HG02678 (cell line): ENCODE data around the gene AAMP.
"Not testable (repeated sequence)": the region's sequence is repeated elsewhere in the genome, so short reads cannot be mapped to it uniquely, and the experiment has no call there.

Experiments
- ATAC-seq: cut with Tn5 transposase; IDR thresholded peaks from one replicate; pipeline ENCODE4 v1.9.1; 2021; ENCODE audit warnings: mild to moderate bottlenecking, moderate library complexity; ENCODE audit not compliant: unreplicated experiment

The AAMP gene

DNA sequence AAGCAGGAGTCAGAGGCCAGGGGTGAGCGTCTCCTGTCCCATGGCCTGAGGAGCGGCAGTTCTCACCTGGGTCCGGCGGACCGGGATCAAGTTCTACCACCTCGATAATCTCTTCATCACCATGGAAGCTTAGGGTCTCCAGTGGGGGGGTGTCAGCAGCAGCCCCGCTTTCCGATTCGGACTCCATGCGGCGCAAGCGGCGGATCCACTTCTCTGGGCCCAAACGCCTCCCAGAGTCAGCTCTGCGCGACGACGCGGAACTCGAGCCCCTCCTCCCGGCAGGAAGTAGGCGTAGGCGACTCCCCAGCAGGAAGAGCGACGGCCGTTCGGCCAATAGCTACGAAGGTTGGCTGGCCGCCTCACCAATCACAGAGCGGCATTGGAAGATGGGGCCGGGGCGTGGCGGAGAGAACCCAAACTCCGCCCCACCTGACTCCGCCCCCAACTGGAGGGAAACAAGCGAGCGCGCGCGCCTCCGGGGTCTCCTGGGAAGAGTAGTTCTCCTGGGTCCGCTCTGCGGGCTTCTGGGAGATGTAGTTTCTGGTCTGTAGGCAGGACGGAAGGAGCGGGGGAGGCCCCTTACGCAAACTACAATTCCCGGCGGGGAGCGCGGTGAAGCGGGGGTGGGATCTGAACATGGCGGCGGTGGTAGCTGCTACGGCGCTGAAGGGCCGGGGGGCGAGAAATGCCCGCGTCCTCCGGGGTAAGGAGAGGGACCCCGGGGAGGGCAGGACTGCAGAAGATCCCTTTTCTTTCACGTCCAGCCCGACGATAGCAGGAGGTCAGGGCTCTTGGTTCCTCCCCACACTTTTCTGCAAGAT, at the start of gene AAMP, which contains the start of gene PNKD:
Gene AAMP (minus strand): TSS at position 238 of the 821 bp plus-strand sequence. CDS start 51 bp downstream, at position 187.
Gene PNKD (plus strand): TSS at position 620 of the 821 bp plus-strand sequence. CDS start 17 bp downstream, at position 637.
- peak; percentile 92 for ATAC-seq

DNA sequence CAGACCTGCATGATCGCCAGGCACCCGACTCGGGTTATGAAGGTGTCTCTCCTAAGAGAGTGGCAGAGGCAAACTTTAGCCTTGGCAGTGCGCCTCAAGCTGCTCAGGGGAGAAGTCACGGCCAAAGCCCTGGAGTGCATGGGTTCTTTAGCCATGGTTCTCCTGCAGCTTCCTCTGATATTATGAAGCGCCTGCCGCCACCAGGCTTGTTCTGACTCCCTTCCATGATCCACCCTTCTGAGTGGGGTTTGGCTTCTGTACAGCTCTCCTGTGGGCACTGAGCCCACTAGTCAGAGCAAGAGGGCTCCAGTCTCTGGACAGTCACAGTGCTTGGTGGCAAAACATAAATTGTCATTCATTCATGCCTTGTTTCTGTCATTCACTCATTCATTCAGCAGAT, 48.3 kb upstream of the AAMP start:
- ATAC-seq: no peak

GRCh38 chr2:218317835-218318234, 47.9 kb upstream of the AAMP start:
- no peak for ATAC-seq

DNA sequence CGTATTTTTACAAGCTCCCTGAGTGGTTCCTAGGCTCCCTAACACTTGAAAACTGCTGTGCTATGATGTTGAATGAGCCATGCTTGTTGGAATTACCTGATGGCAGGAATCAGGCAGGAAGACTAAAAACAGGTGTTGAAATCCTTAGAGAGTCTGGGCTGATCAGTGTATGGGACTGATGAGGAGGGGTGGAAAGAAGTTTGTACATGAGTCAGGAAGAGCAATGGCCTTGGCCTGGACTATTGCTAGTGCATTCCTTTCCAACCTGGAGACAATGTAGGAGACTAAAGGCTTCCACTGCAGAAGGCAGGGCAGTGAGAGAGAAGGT, 47.3 kb upstream of the AAMP start:
- ATAC-seq: no peak

- ATAC-seq: no peak
Measured at GRCh38 chr2:218315397-218315796, 45.5 kb upstream of the AAMP start.

GRCh38 chr2:218314764-218315163, 44.8 kb upstream of the AAMP start:
- not testable (repeated sequence) for ATAC-seq

- ATAC-seq: no peak
Measured at GRCh38 chr2:218313356-218313755, 43.4 kb upstream of the AAMP start.

- no peak for ATAC-seq
Measured at GRCh38 chr2:218312267-218312756, 42.4 kb upstream of the AAMP start.

DNA sequence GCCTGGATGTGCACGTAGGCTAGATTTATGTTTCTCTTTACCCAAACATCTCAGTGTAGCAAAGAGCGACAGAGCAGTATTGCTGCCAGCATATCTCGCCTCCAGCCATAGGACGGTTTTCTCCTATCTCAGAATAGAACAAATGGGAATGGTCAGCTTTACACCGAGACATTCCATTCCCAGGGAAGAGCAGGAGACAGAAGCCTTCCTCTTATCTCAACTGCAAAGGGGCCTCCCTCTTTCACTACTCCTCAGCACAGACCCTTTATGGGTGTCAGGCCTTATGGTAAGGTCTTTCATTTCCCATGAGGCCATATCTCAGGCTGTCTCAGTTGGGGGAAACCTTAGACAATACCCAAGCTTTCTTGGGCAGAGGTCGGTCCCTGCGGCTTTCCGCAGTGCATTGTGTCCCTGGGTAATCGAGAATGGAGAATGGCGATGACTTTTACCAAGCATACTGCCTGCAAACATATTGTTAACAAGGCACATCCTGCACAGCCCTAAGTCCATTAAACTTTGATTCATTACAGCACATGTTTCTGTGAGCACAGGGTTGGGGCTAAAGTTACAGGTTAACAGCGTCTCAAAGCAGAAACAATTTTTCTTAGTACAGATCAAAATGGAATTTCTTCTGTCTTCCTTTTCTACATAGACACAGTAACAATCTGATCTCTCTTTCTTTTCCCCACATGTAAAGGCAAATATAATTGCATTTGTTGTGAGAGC, 41.8 kb upstream of the AAMP start:
- ATAC-seq: not testable (repeated sequence)

- ATAC-seq: no peak
Measured at GRCh38 chr2:218310853-218311540, 41.1 kb upstream of the AAMP start.

GRCh38 chr2:218307415-218308090, 37.6 kb upstream of the AAMP start:
- no peak for ATAC-seq

- ATAC-seq: no peak
Measured at GRCh38 chr2:218306184-218306920, 36.4 kb upstream of the AAMP start.

GRCh38 chr2:218305383-218305782, 35.4 kb upstream of the AAMP start:
- no peak for ATAC-seq

- no peak for ATAC-seq
Measured at GRCh38 chr2:218301176-218301819, 31.4 kb upstream of the AAMP start.

DNA sequence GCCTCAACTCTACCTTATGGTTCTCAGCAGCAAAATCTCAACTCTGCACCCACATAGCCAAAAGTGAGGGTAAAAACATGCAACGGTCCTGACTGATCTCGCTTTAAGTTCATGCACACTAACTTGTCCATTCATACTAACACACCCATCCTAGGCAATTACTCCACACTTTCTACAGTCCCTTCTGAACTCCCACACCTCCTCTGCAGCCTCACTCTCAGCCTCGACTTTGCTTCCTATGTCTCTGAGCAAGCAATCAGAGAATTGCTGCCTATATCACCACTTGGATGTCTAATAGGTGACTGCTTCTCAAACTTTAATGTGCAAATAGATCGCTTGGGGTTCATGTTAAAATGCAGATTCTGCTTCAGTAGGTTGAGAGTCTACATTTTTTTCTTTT, 30.2 kb upstream of the AAMP start:
- ATAC-seq: no peak

GRCh38 chr2:218298314-218298875, 28.5 kb upstream of the AAMP start:
- ATAC-seq: no peak

GRCh38 chr2:218296847-218297246, 26.9 kb upstream of the AAMP start:
- no peak for ATAC-seq

DNA sequence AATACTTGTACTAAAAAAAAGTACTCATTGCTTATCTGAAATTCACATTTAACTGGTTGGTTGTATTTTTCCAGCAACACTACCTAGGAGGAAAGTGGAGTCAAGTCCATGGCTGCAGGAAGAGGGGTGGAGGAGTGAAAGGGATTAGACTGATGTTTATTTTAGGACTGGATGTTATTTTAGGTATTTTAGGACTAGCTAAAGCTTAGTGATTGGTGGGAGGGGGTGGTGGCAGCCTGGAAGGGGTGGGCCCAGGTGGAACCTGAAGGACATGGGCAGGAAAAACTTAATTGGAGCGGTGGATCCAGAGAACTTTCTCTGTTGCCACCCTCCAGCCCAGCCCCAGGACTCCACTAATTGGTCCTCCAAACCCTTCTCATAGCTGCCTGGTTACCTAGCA, 26.3 kb upstream of the AAMP start:
- no peak for ATAC-seq

DNA sequence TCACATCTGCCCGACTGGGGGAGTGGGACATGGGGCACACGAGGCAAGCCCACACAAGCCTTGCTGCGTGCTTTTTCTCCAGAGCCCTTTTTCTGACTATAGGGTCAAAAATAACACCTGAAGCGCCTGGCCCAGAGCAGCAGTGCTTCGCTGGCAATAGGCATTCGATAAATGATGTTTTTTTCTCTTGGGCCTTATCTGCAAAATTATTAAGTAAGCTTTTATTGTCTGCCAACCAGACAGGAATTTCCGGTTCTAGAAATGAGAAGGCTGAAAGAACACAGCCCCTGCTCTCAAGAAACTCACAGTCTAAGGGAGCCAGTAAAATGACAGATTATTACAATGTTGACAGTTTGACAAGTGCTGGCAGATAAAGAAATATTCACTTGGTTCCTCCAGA, 25.1 kb upstream of the AAMP start:
- no peak for ATAC-seq
